SK-N-SH (cell line): ENCODE data around the gene CUX1. TPM values are rescaled to one million over a fixed set of nuclear protein-coding genes. Genes with fewer than 3 reads are reported as not detected.
A peak's percentile ranks its signal among the peaks of the same experiment; 100 is the strongest.

Experiments
- CTCF ChIA-PET: fragments of 300-600, 350-600 bp; formaldehyde crosslinking; extraction: SDS; loops from one replicate; lab custom pipeline; 2021; lab: Yijun Ruan, JAX
- POLR2A ChIA-PET: fragments of 350-600 bp; sonication (Branson Sonifier 250); formaldehyde crosslinking; extraction: SDS; loops from one replicate; lab custom pipeline; 2020; ENCODE audit warnings: antibody characterized with exemption, inconsistent platforms; lab: Yijun Ruan, JAX
- DNase-seq: peaks from one replicate; pipeline ENCODE4 v3.0.0; 2012
- H2AFZ ChIP-seq: fragments of 200-600 bp; sonication (generic); 2 replicates; pipeline ENCODE4 v1.8.1; 2016; ENCODE audit warnings: antibody characterized with exemption, mild to moderate bottlenecking, low read depth
- H3F3A ChIP-seq: fragments of 200-600 bp; sonication (generic); replicated peaks from 2 replicates; pipeline ENCODE3; 2016; ENCODE audit warnings: antibody characterized with exemption, mild to moderate bottlenecking; ENCODE audit not compliant: insufficient read depth
- H3K27ac ChIP-seq, 2 experiments: fragments of 200-500 bp in 1 of 2; fragments of 200-600 bp in 1 of 2; sonication (Bioruptor generic) in 1 of 2; sonication (generic), shearing (Covaris generic) in 1 of 2; 2 replicates each; pipeline versions ENCODE4 v1.5.1 to v1.6.1; 2014 to 2016; ENCODE audit warnings: low read depth in 2 of 2, inconsistent platforms in 1 of 2, low read length in 1 of 2, mild to moderate bottlenecking in 1 of 2, mixed read lengths in 1 of 2
- H3K27me3 ChIP-seq: fragments of 200-600 bp; sonication (generic), shearing (Covaris generic); 2 replicates; pipeline ENCODE4 v1.6.1; 2016; ENCODE audit warnings: mixed run types; ENCODE audit not compliant: insufficient read depth
- H3K36me3 ChIP-seq, 2 experiments: fragments of 200-500 bp in 1 of 2; fragments of 200-600 bp in 1 of 2; sonication (Bioruptor generic) in 1 of 2; sonication (generic) in 1 of 2; replicated peaks in 1 of 2; 2 replicates each; pipeline versions ENCODE3 to v1.5.1; 2014 to 2016; ENCODE audit warnings: low read length in 1 of 2, mild to moderate bottlenecking in 1 of 2; ENCODE audit not compliant: insufficient read depth in 2 of 2, control insufficient read depth in 1 of 2
- H3K4me1 ChIP-seq, 2 experiments: fragments of 200-500 bp in 1 of 2; fragments of 200-600 bp in 1 of 2; sonication (Bioruptor generic) in 1 of 2; sonication (generic), shearing (Covaris generic) in 1 of 2; 2 replicates each; pipeline versions ENCODE4 v1.5.1 to v1.6.1; 2014 to 2016; ENCODE audit warnings: low read depth in 1 of 2, low read length in 1 of 2, mixed run types in 1 of 2; ENCODE audit not compliant: insufficient read depth in 2 of 2, control insufficient read depth in 1 of 2
- H3K4me2 ChIP-seq: fragments of 200-600 bp; sonication (generic), shearing (Covaris generic); 2 replicates; pipeline ENCODE4 v1.6.1; 2017; ENCODE audit warnings: mixed run types
- H3K4me3 ChIP-seq, 2 experiments: fragments of 200-500 bp in 1 of 2; fragments of 200-600 bp in 1 of 2; sonication (Bioruptor generic) in 1 of 2; sonication (generic), shearing (Covaris generic) in 1 of 2; 2 replicates each; pipeline versions ENCODE4 v1.5.1 to v1.8.1; 2014 to 2016; ENCODE audit warnings: low read depth in 2 of 2, inconsistent platforms in 1 of 2, low read length in 1 of 2, mild to moderate bottlenecking in 1 of 2, mixed read lengths in 1 of 2, moderate library complexity in 1 of 2
- H3K79me2 ChIP-seq: fragments of 200-600 bp; sonication (generic); 2 replicates; pipeline ENCODE4 v1.8.1; 2017; ENCODE audit warnings: mild to moderate bottlenecking; ENCODE audit not compliant: insufficient read depth
- H3K9ac ChIP-seq: fragments of 200-600 bp; sonication (generic); 2 replicates; pipeline ENCODE4 v1.6.1; 2017; ENCODE audit warnings: mixed run types
- H3K9me2 ChIP-seq: fragments of 200-600 bp; sonication (generic); 2 replicates; pipeline ENCODE4 v1.6.1; 2017; ENCODE audit warnings: mixed run types
- H3K9me3 ChIP-seq: fragments of 200-600 bp; sonication (generic); 2 replicates; pipeline ENCODE4 v1.6.1; 2017; ENCODE audit warnings: mixed run types, mild to moderate bottlenecking, moderate library complexity
- H4K20me1 ChIP-seq: fragments of 200-600 bp; sonication (generic); 2 replicates; pipeline ENCODE4 v1.6.1; 2017; ENCODE audit warnings: mild to moderate bottlenecking, mixed run types; ENCODE audit not compliant: insufficient read depth
- CTCF ChIP-seq: fragments of 200-600 bp; sonication (generic); IDR thresholded peaks from 2 replicates; pipeline ENCODE4 v1.6.1; 2017; ENCODE audit warnings: antibody characterized with exemption, mild to moderate bottlenecking, moderate library complexity
- EP300 ChIP-seq, 2 experiments: IDR thresholded peaks; 2 replicates each; pipeline versions ENCODE4 v1.4.0 to v1.6.1; 2012; ENCODE audit warnings: borderline replicate concordance in 1 of 2, low read depth in 1 of 2, low read length in 1 of 2
- FOSL2 ChIP-seq: IDR thresholded peaks from 2 replicates; pipeline ENCODE4 v1.4.0; 2012; ENCODE audit warnings: low read depth, mild to moderate bottlenecking, moderate library complexity, borderline replicate concordance
- FOXM1 ChIP-seq: IDR thresholded peaks from 2 replicates; pipeline ENCODE4 v1.4.0; 2012; ENCODE audit warnings: low read depth, mild to moderate bottlenecking
- GABPA ChIP-seq: IDR thresholded peaks from 2 replicates; pipeline ENCODE4 v1.4.0; 2012; ENCODE audit warnings: low read depth, mild to moderate bottlenecking
- IRF3 ChIP-seq: fragments of 150-350 bp; IDR thresholded peaks from 2 replicates; pipeline ENCODE4 v1.6.1; 2016; ENCODE audit warnings: mild to moderate bottlenecking, low read depth, low read length
- MEF2A ChIP-seq: IDR thresholded peaks from 2 replicates; pipeline ENCODE4 v1.4.0; 2012; ENCODE audit warnings: low read depth, borderline replicate concordance
- MXI1 ChIP-seq: IDR thresholded peaks from 2 replicates; pipeline ENCODE4 v1.6.1; 2012; ENCODE audit warnings: mild to moderate bottlenecking, low read depth, low read length, improper control_type of control experiment
- NRF1 ChIP-seq: IDR thresholded peaks from 2 replicates; pipeline ENCODE4 v1.6.1; 2012; ENCODE audit warnings: low read depth, mild to moderate bottlenecking, low read length
- POLR2AphosphoS5 ChIP-seq: IDR thresholded peaks from 2 replicates; pipeline ENCODE4 v1.6.1; 2012; ENCODE audit warnings: low read depth, low read length
- RCOR1 ChIP-seq: fragments of 150-350 bp; IDR thresholded peaks from 2 replicates; pipeline ENCODE4 v1.6.1; 2017; ENCODE audit warnings: antibody characterized with exemption, low read length
- RFX5 ChIP-seq: IDR thresholded peaks from 2 replicates; pipeline ENCODE4 v1.6.1; 2012; ENCODE audit warnings: mild to moderate bottlenecking, improper control_type of control experiment, low read length
- SIN3A ChIP-seq: IDR thresholded peaks from 2 replicates; pipeline ENCODE4 v1.6.1; 2012; ENCODE audit warnings: low read depth, mild to moderate bottlenecking, low read length, moderate library complexity, borderline replicate concordance
- SMC3 ChIP-seq: IDR thresholded peaks from 2 replicates; pipeline ENCODE4 v1.6.1; 2012; ENCODE audit warnings: low read depth, low read length, improper control_type of control experiment
- TAF1 ChIP-seq: IDR thresholded peaks from 2 replicates; pipeline ENCODE4 v1.6.1; 2012; ENCODE audit warnings: low read depth, mild to moderate bottlenecking, low read length, moderate library complexity, borderline replicate concordance
- TCF12 ChIP-seq: IDR thresholded peaks from 2 replicates; pipeline ENCODE4 v1.4.0; 2012
- TEAD4 ChIP-seq: IDR thresholded peaks from 2 replicates; pipeline ENCODE4 v1.4.0; 2012; ENCODE audit warnings: mild to moderate bottlenecking, borderline replicate concordance; ENCODE audit not compliant: insufficient read depth
- USF2 ChIP-seq: fragments of 150-350 bp; IDR thresholded peaks from 2 replicates; pipeline ENCODE4 v1.6.1; 2017; ENCODE audit warnings: antibody characterized with exemption, low read length, low read depth, borderline replicate concordance
- ZBTB33 ChIP-seq: IDR thresholded peaks from 2 replicates; pipeline ENCODE4 v1.4.0; 2012; ENCODE audit warnings: low read depth, borderline replicate concordance
- WGBS: methylation state at CpG from one replicate; pipeline ENCODE4 v1.1.6; 2017; ENCODE audit warnings: low lambda C conversion rate; 5-methylcytosine and 5-hydroxymethylcytosine counted together
- polyA plus RNA-seq, 3 experiments: library from polyadenylated mRNA; depleted of rRNA; stranded (reverse); fragments of >200 nt; gene quantifications; 2 replicates each; pipeline ENCODE4 v1.2.3, GENCODE V29; 2012

CUX1 gene
- polyA plus RNA-seq, 1 of the 3 experiments (the other 2 are of a cell fraction): 68.6 TPM

- no peak for TF ChIP-seq USF2
- no peak for TF ChIP-seq NRF1
- TF ChIP-seq POLR2AphosphoS5: no peak
- no peak for TF ChIP-seq GABPA
- no peak for TF ChIP-seq MEF2A
- TF ChIP-seq IRF3: no peak
- TF ChIP-seq SIN3A: no peak
- no peak for TF ChIP-seq SMC3
- TF ChIP-seq ZBTB33: no peak
- TF ChIP-seq MXI1: no peak
- TF ChIP-seq TEAD4: no peak
These were observed 368.9 kb downstream of the CUX1 start for GRCh38 chr7:102186306-102186705.

GRCh38 chr7:102188746-102189145 lies 371.3 kb downstream of the CUX1 start:
- Histone ChIP-seq H3K27ac (no peak overlapping the region), H3K4me2 (no peak overlapping the region), H2AFZ (no peak overlapping the region), H3K4me1 (peaks cover 0 to 13% of the 10 kb centered on the region in 2 experiments; a peak in 1 of 4 replicates), H3K36me3 (peaks cover 27 to 32% of the 10 kb centered on the region in 2 experiments), H3K9ac (no peak overlapping the region), H3K4me3 (no peak overlapping the region), H3K27me3 (no peaks in the 10 kb centered on the region), H3F3A (peaks cover 3% of the 10 kb centered on the region), H3K9me3 (no peaks in the 10 kb centered on the region), H3K79me2 (no peaks in the 10 kb centered on the region), H4K20me1 (no peaks in the 10 kb centered on the region), H3K9me2 (no peaks in the 10 kb centered on the region)
- DNase-seq: peak; percentile 73
- ChIA-PET POLR2A (interaction anchor here (0.5 kb wide), 1 partner anchor 228 kb away, joined by 3 read pairs; no protein-coding TSS in a partner anchor), CTCF (interaction anchor here (0.6 to 1.7 kb wide), 8 partner anchors 11 to 646 kb away, joined by 3 to 5 read pairs (median 3); no protein-coding TSS in a partner anchor)
- WGBS: 91% methylated on average over 7 of the region's 7 CpGs
- TF ChIP-seq TAF1: no peak
- TF ChIP-seq RFX5: no peak
- no peak for TF ChIP-seq TCF12
- no peak for TF ChIP-seq CTCF
- no peak for TF ChIP-seq POLR2AphosphoS5
- TF ChIP-seq FOXM1: no peak
- TF ChIP-seq RCOR1: no peak
- no peak for TF ChIP-seq MEF2A
- TF ChIP-seq EP300 (IDR thresholded peaks at IDR 0.05; ENCODE audit: borderline replicate concordance in 1 of 2, low read depth in 1 of 2, low read length in 1 of 2): no peak
- TF ChIP-seq TEAD4: no peak
- TF ChIP-seq FOSL2: no peak
- no peak for TF ChIP-seq SIN3A
- no peak for TF ChIP-seq MXI1

More at GRCh38 chr7:102186306-102186705, 368.9 kb downstream of the CUX1 start:
- CTCF ChIA-PET: no interaction called here
- H2AFZ ChIP-seq: no peak overlapping the region
- H3K9me2 ChIP-seq: no peaks in the 10 kb centered on the region
- H3K9ac ChIP-seq: no peak overlapping the region
- H3F3A ChIP-seq: no peaks in the 10 kb centered on the region
- DNase-seq: no peak
- H3K4me2 ChIP-seq: no peak overlapping the region
- peaks cover 0 to 14% of the 10 kb centered on the region in 2 experiments; a peak in 1 of 4 replicates for H3K4me1 ChIP-seq
- no peak overlapping the region for H3K4me3 ChIP-seq
- 95% methylated on average over 6 of the region's 6 CpGs for WGBS
- H3K27me3 ChIP-seq: no peaks in the 10 kb centered on the region
- H3K36me3 ChIP-seq: peaks cover 18 to 28% of the 10 kb centered on the region in 2 experiments
- H3K27ac ChIP-seq: no peak overlapping the region
- no peaks in the 10 kb centered on the region for H4K20me1 ChIP-seq
- no peaks in the 10 kb centered on the region for H3K79me2 ChIP-seq
- POLR2A ChIA-PET: no interaction called here
- H3K9me3 ChIP-seq: no peaks in the 10 kb centered on the region
